HG03575 (cell line): ENCODE data around the gene RBM33.

ENCODE experiments used
- ATAC-seq: cut with Tn5 transposase; IDR thresholded peaks from one replicate; pipeline ENCODE4 v1.9.1; 2021; ENCODE audit not compliant: unreplicated experiment, insufficient number of reproducible peaks, low FRiP score; ENCODE audit errors: extremely low read depth

RBM33 gene

GRCh38 chr7:155733582-155734444 is 89.4 kb downstream of the RBM33 start:
- ATAC-seq, result no peak

- ATAC-seq, result no peak
Observed at GRCh38 chr7:155734445-155734809, 90.0 kb downstream of the RBM33 start.

GRCh38 chr7:155735442-155736115 is 91.1 kb downstream of the RBM33 start:
- ATAC-seq, result no peak

GRCh38 chr7:155737590-155737989 is 93.1 kb downstream of the RBM33 start:
- ATAC-seq, result no peak

- no peak for ATAC-seq
Observed at GRCh38 chr7:155738104-155738503, 93.6 kb downstream of the RBM33 start.

- no peak for ATAC-seq
Observed at GRCh38 chr7:155738652-155739537, 94.4 kb downstream of the RBM33 start.

- ATAC-seq, result no peak
Observed at GRCh38 chr7:155739538-155740143, 95.2 kb downstream of the RBM33 start.

GRCh38 chr7:155741082-155741481 is 96.6 kb downstream of the RBM33 start:
- ATAC-seq, result no peak

- ATAC-seq, result no peak
Observed at GRCh38 chr7:155741805-155742204, 97.3 kb downstream of the RBM33 start.

GRCh38 chr7:155743177-155743576 is 98.7 kb downstream of the RBM33 start:
- ATAC-seq, result no peak

- no peak for ATAC-seq
Observed at GRCh38 chr7:155744971-155745683, 100.7 kb downstream of the RBM33 start.

- no peak for ATAC-seq
Observed at GRCh38 chr7:155745737-155746136, 101.3 kb downstream of the RBM33 start.

GRCh38 chr7:155746188-155746587 is 101.7 kb downstream of the RBM33 start:
- ATAC-seq, result no peak

GRCh38 chr7:155747209-155747608 is 102.7 kb downstream of the RBM33 start:
- ATAC-seq, result no peak

- ATAC-seq, result no peak
Observed at GRCh38 chr7:155749578-155749977, 105.1 kb downstream of the RBM33 start.

GRCh38 chr7:155750255-155751125 is 106.0 kb downstream of the RBM33 start:
- no peak for ATAC-seq

- ATAC-seq, result no peak
Observed at GRCh38 chr7:155751409-155751808, 106.9 kb downstream of the RBM33 start.
